Endothelial cell of umbilical vein (primary cell): ENCODE data around the gene NRXN3. TPM values are rescaled to one million over a fixed set of nuclear protein-coding genes. Genes with fewer than 3 reads are reported as not detected.

Experiments used
- BruUV-seq: library from RNA; stranded (reverse); fragments of 400-500 nt; replicated peaks from 2 replicates; lab custom pipeline; 2021; lab: Mats Ljungman, UMichigan
- CTCF ChIA-PET: fragments of 300-600, 350-600 bp; sonication (Branson Sonifier 250); formaldehyde crosslinking; loops from one replicate; lab custom pipeline; 2021; ENCODE audit warnings: antibody characterized with exemption, inconsistent platforms; lab: Charles Lee
- POLR2A ChIA-PET: fragments of 300-600, 350-600 bp; sonication (Branson Sonifier 250); formaldehyde crosslinking; loops from one replicate; lab custom pipeline; 2021; ENCODE audit warnings: antibody characterized with exemption, inconsistent platforms; lab: Charles Lee
- DNase-seq: peaks from one replicate; pipeline ENCODE4 v3.0.0-alpha.2; 2011; ENCODE audit warnings: low read depth, low spot score
- FAIRE-seq: peaks from 2 replicates; lab custom pipeline; 2011; peaks lifted over from hg19 to GRCh38; lab: Jason Lieb, UNC
- H2AFZ ChIP-seq: 2 replicates; pipeline ENCODE4 v1.6.0; 2012; ENCODE audit warnings: low read depth, low read length, control low read depth, inconsistent platforms
- H3K27ac ChIP-seq: 2 replicates; pipeline ENCODE4 v1.5.1; 2011; ENCODE audit warnings: low read depth, mild to moderate bottlenecking, control low read depth, low read length, moderate library complexity; ENCODE audit not compliant: insufficient read depth
- H3K27me3 ChIP-seq, 2 experiments: 2 replicates each; pipeline versions ENCODE4 v1.6.0 to v1.6.1; 2011; ENCODE audit warnings: low read length in 2 of 2, mixed read lengths in 1 of 2; ENCODE audit not compliant: control insufficient read depth in 2 of 2, insufficient read depth in 2 of 2
- H3K36me3 ChIP-seq, 2 experiments: 2 replicates in 1 of 2; 3 replicates in 1 of 2; pipeline ENCODE4 v1.5.1; 2011; ENCODE audit warnings: low read length in 2 of 2, mild to moderate bottlenecking in 1 of 2, moderate library complexity in 1 of 2; ENCODE audit not compliant: control insufficient read depth in 2 of 2, insufficient read depth in 2 of 2; ENCODE audit errors: extremely low read depth in 1 of 2
- H3K4me1 ChIP-seq: 3 replicates; pipeline ENCODE4 v1.5.1; 2011; ENCODE audit warnings: mild to moderate bottlenecking, low read length; ENCODE audit not compliant: control insufficient read depth, insufficient read depth; ENCODE audit errors: extremely low read depth
- H3K4me2 ChIP-seq: 2 replicates; pipeline ENCODE4 v1.6.1; 2011; ENCODE audit warnings: low read length, control low read depth, mixed read lengths; ENCODE audit not compliant: insufficient read depth
- H3K4me3 ChIP-seq, 3 experiments: fragments of 200-600 bp in 1 of 3; sonication (generic), shearing (Covaris generic) in 1 of 3; replicated peaks in 1 of 3; 2 replicates each; pipeline ENCODE4 v1.5.1; 2011 to 2016; ENCODE audit warnings: control low read depth in 3 of 3, low read length in 3 of 3, mild to moderate bottlenecking in 2 of 3, inconsistent platforms in 1 of 3, low read depth in 1 of 3, moderate library complexity in 1 of 3; ENCODE audit not compliant: insufficient read depth in 1 of 3
- H3K79me2 ChIP-seq: 2 replicates; pipeline ENCODE4 v1.6.0; 2012; ENCODE audit warnings: low read length, inconsistent platforms; ENCODE audit not compliant: control insufficient read depth, insufficient read depth
- H3K9ac ChIP-seq: replicated peaks from 2 replicates; pipeline ENCODE3; 2011; ENCODE audit warnings: low read length, control low read depth; ENCODE audit not compliant: insufficient read depth; ENCODE audit errors: extremely low read depth
- H3K9me1 ChIP-seq: replicated peaks from 3 replicates; pipeline ENCODE4 v1.6.0; 2011; ENCODE audit warnings: mild to moderate bottlenecking, low read length; ENCODE audit not compliant: control insufficient read depth, insufficient read depth; ENCODE audit errors: extremely low read depth
- H3K9me3 ChIP-seq: replicated peaks from 2 replicates; pipeline ENCODE4 v1.5.1; 2012; ENCODE audit warnings: low read length, inconsistent platforms; ENCODE audit not compliant: control insufficient read depth, insufficient read depth
- H4K20me1 ChIP-seq: replicated peaks from 2 replicates; pipeline ENCODE3; 2011; ENCODE audit warnings: mild to moderate bottlenecking, low read length; ENCODE audit not compliant: control insufficient read depth, insufficient read depth; ENCODE audit errors: extremely low read depth
- EZH2 ChIP-seq: IDR thresholded peaks from 2 replicates; pipeline ENCODE4 v1.6.1; 2012; ENCODE audit warnings: borderline replicate concordance, low read depth, mild to moderate bottlenecking, moderate library complexity, low read length, inconsistent platforms; ENCODE audit not compliant: severe bottlenecking
- FOS ChIP-seq: IDR thresholded peaks from 2 replicates; pipeline ENCODE4 v1.6.1; 2011; ENCODE audit warnings: mild to moderate bottlenecking, low read length, moderate library complexity, borderline replicate concordance; ENCODE audit not compliant: insufficient read depth
- GATA2 ChIP-seq: IDR thresholded peaks from 2 replicates; pipeline ENCODE4 v1.7.0; 2011; ENCODE audit warnings: low read depth, mild to moderate bottlenecking, moderate library complexity, mixed read lengths, low read length; ENCODE audit not compliant: insufficient read length, insufficient read depth
- JUN ChIP-seq: IDR thresholded peaks from 2 replicates; pipeline ENCODE4 v1.6.1; 2011; ENCODE audit warnings: borderline replicate concordance, low read depth; ENCODE audit not compliant: insufficient read length, insufficient read depth
- MAX ChIP-seq: IDR thresholded peaks from 2 replicates; pipeline ENCODE4 v1.6.1; 2011; ENCODE audit not compliant: insufficient read depth, insufficient read length
- MYC ChIP-seq: IDR thresholded peaks from one replicate; pipeline ENCODE4 v1.6.1; 2011; ENCODE audit warnings: mild to moderate bottlenecking, low read depth, low read length
- POLR2A ChIP-seq: IDR thresholded peaks from 2 replicates; pipeline ENCODE4 v1.6.1; 2012; ENCODE audit warnings: low read depth, mild to moderate bottlenecking, control low read depth, low read length
- POLR2AphosphoS5 ChIP-seq: IDR thresholded peaks from 2 replicates; pipeline ENCODE4 v1.6.1; 2012; ENCODE audit warnings: low read depth, mild to moderate bottlenecking, control low read depth, low read length, moderate library complexity; ENCODE audit not compliant: insufficient read depth
- dilution Hi-C: fragments of 300-500 bp; cut with MboI; formaldehyde crosslinking; loops from one replicate; pipeline ENCODE4 v1.15.0; 2019; ENCODE audit warnings: low sequenced_read_pairs; ENCODE audit not compliant: extremely low pct_ligation_motif_present
- intact Hi-C: fragments of 100-400 bp; cut with micrococcal nuclease; formaldehyde crosslinking; loops from one replicate; pipeline ENCODE4 v1.10.0; 2022
- polyA plus RNA-seq, 4 experiments: library from polyadenylated mRNA; depleted of rRNA in 3 of 4; stranded (reverse) in 3 of 4; unstranded in 1 of 4; fragments of >200 nt; gene quantifications; 2 replicates each; pipeline versions ENCODE4 v1.2.1 to v1.2.3, GENCODE V29; 2011 to 2012; ENCODE audit warnings: missing spikeins in 1 of 4
- total RNA-seq: library from RNA; stranded (reverse); gene quantifications from 2 replicates; pipeline ENCODE4 v1.2.3, GENCODE V29; 2021
- TF ChIP-seq, protein P1 (sequence below), 2 donors: IDR thresholded peaks; 1 replicate in 1 of 2; 2 replicates in 1 of 2; pipeline ENCODE4 v1.5.1; 2011; ENCODE audit warnings: low read length in 2 of 2, mild to moderate bottlenecking in 2 of 2, moderate library complexity in 2 of 2, control low read depth in 1 of 2, inconsistent platforms in 1 of 2, low read depth in 1 of 2; ENCODE audit not compliant: insufficient read depth in 1 of 2; ENCODE audit errors: extremely low read depth in 1 of 2

NRXN3 gene
- total and polyA plus RNA-seq, 2 donors (not counting 3 experiments of a cell fraction or from before 2014, with no cell fraction given) = 0.72 to 4.2 TPM

DNA sequence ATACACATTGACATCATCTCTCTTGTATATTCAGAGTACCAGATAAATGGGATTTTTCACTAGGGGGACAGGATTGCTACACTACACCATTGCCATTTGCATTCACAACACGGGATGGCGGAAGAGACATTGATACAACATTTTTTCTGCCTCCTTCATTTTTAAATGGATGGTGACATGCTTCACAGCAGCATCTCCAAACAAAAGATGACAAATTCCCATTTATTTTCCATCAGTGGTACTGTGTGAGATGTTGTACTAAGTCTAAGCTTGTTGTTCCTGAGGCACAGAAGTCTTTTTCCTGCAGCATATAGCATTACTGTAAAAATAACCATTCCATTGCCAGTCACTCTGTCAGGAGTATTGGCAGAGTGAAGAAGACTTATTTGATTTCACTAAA, 912.7 kb downstream of the NRXN3 start:
- BruUV-seq = no TSS peak
- H2AFZ ChIP-seq = no peak overlapping the region
- no peaks in the 10 kb centered on the region for H3K9me3 ChIP-seq
- H3K4me2 ChIP-seq = no peak overlapping the region
- no peak for DNase-seq
- no peaks in the 10 kb centered on the region for H3K36me3 ChIP-seq
- POLR2A ChIA-PET = no interaction called here
- H3K4me1 ChIP-seq = no peaks in the 10 kb centered on the region
- dilution Hi-C loops = no loop called here
- H3K79me2 ChIP-seq = no peaks in the 10 kb centered on the region
- TF ChIP-seq GATA2 (no peak), MYC (no peak), EZH2 (no peak), MAX (no peak), JUN (no peak), POLR2A (no peak), FOS (no peak), POLR2AphosphoS5 (no peak)
- TF ChIP-seq, protein P1, sequence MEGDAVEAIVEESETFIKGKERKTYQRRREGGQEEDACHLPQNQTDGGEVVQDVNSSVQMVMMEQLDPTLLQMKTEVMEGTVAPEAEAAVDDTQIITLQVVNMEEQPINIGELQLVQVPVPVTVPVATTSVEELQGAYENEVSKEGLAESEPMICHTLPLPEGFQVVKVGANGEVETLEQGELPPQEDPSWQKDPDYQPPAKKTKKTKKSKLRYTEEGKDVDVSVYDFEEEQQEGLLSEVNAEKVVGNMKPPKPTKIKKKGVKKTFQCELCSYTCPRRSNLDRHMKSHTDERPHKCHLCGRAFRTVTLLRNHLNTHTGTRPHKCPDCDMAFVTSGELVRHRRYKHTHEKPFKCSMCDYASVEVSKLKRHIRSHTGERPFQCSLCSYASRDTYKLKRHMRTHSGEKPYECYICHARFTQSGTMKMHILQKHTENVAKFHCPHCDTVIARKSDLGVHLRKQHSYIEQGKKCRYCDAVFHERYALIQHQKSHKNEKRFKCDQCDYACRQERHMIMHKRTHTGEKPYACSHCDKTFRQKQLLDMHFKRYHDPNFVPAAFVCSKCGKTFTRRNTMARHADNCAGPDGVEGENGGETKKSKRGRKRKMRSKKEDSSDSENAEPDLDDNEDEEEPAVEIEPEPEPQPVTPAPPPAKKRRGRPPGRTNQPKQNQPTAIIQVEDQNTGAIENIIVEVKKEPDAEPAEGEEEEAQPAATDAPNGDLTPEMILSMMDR (IDR thresholded peaks at IDR 0.05; ENCODE audit: extremely low read depth in 1 of 2, insufficient read depth in 1 of 2, low read depth in 1 of 2, low read length in 2 of 2) = no peak
- no peaks in the 10 kb centered on the region for H4K20me1 ChIP-seq
- FAIRE-seq = no peak
- H3K9me1 ChIP-seq = no peaks in the 10 kb centered on the region
- no peak overlapping the region for H3K4me3 ChIP-seq
- CTCF ChIA-PET = no interaction called here
- intact Hi-C loops = no loop called here
- H3K27ac ChIP-seq = no peak overlapping the region
- no peaks in the 10 kb centered on the region for H3K27me3 ChIP-seq
- H3K9ac ChIP-seq = no peak overlapping the region
